ENCODE data around the gene NDUFB6. TPM values are rescaled to one million over a fixed set of nuclear protein-coding genes. Genes with fewer than 3 reads are reported as not detected.

NDUFB6 gene
- total RNA-seq, 1 experiment from 2014 or later = 60.2 TPM

- Histone ChIP-seq H3K4me2 (ENCODE audit: insufficient read depth, insufficient read length, low read length) (no peak overlapping the region), H4K8ac (replicated peaks; ENCODE audit: insufficient read length, low read depth, low read length) (no peak overlapping the region), H3K27ac (ENCODE audit: insufficient read length, low read depth, low read length) (no peak overlapping the region), H3K9me3 (ENCODE audit: control insufficient read depth, low read depth, low read length) (no peaks in the 10 kb centered on the region), H3K18ac (ENCODE audit: insufficient read length, low read depth, low read length) (no peak overlapping the region), H2BK120ac (ENCODE audit: low read depth, low read length, poor library complexity, severe bottlenecking) (no peak overlapping the region), H4K20me1 (ENCODE audit: control insufficient read depth, insufficient read depth, insufficient read length) (no peaks in the 10 kb centered on the region), H2BK5ac (ENCODE audit: insufficient read length, low read length) (no peak overlapping the region), H3K56ac (ENCODE audit: insufficient read length, low read depth, low read length) (no peak overlapping the region), H3K79me1 (ENCODE audit: insufficient read depth, low read depth, low read length, poor library complexity, severe bottlenecking) (no peaks in the 10 kb centered on the region), H3K14ac (ENCODE audit: insufficient read depth, low read length) (no peak overlapping the region), H3K4me1 (ENCODE audit: insufficient read depth, low read length) (no peaks in the 10 kb centered on the region), H3K23ac (ENCODE audit: insufficient read length, low read depth, low read length) (no peak overlapping the region), H3K9ac (ENCODE audit: extremely low read depth, insufficient read length, low read length) (no peak overlapping the region), H3T11ph (ENCODE audit: low read length) (no peak overlapping the region), H2BK15ac (ENCODE audit: low read depth, low read length) (no peak overlapping the region), H3K4ac (ENCODE audit: low read depth, low read length) (no peak overlapping the region), H2BK12ac (ENCODE audit: insufficient read length, low read depth, low read length) (no peak overlapping the region), H2AK5ac (ENCODE audit: insufficient read length, low read length) (no peak overlapping the region), H3K79me2 (ENCODE audit: insufficient read depth, low read length) (no peaks in the 10 kb centered on the region), H2BK20ac (ENCODE audit: low read depth, low read length, poor library complexity, severe bottlenecking) (no peak overlapping the region), H2AFZ (ENCODE audit: low read length) (no peak overlapping the region), H4K5ac (ENCODE audit: insufficient read length, low read depth, low read length) (no peak overlapping the region), H4K91ac (ENCODE audit: insufficient read length, low read depth, low read length) (no peak overlapping the region), H3K23me2 (ENCODE audit: insufficient read length, low read depth, low read length, poor library complexity, severe bottlenecking) (no peaks in the 10 kb centered on the region), H3K27me3 (ENCODE audit: insufficient read depth, low read length) (no peaks in the 10 kb centered on the region)
- no peak for TF ChIP-seq CTCF (conservative IDR thresholded peaks at IDR 0.05)
- H3K9me3 Mint-ChIP-seq = peaks cover 0 to 71% of the 10 kb centered on the region in 2 experiments; a peak in 3 of 5 replicates
- peaks cover 13% of the 10 kb centered on the region for H3K27me3 Mint-ChIP-seq (ENCODE audit: low read depth)
- no peaks in the 10 kb centered on the region for H3K36me3 Mint-ChIP-seq (ENCODE audit: insufficient read depth in 1 of 3, low read depth in 3 of 3)
- WGBS (ENCODE audit: extremely low coverage, insufficient read length, low lambda C conversion rate) = no CpG with 5 or more reads among the region's 5 CpGs
- H3K4me3 Mint-ChIP-seq = no peak overlapping the region
- 0 out of 4 replicates have a peak, but pooled peaks cover 0 to 2% of the 10 kb centered on the region in 2 experiments for H3K4me1 Mint-ChIP-seq
- DNase-seq = no peak
- no peak overlapping the region for H3K27ac Mint-ChIP-seq
Observed at GRCh38 chr9:32618261-32618660, 45.3 kb upstream of the NDUFB6 start.

Measured in H9 (cell line).